SK-N-SH (cell line): ENCODE data around the gene DUS2. TPM values are rescaled to one million over a fixed set of nuclear protein-coding genes. Genes with fewer than 3 reads are reported as not detected.

ENCODE experiments used
- CTCF ChIA-PET: fragments of 300-600, 350-600 bp; formaldehyde crosslinking; extraction: SDS; loops from one replicate; lab custom pipeline; 2021; lab: Yijun Ruan, JAX
- POLR2A ChIA-PET: fragments of 350-600 bp; sonication (Branson Sonifier 250); formaldehyde crosslinking; extraction: SDS; loops from one replicate; lab custom pipeline; 2020; ENCODE audit warnings: antibody characterized with exemption, inconsistent platforms; lab: Yijun Ruan, JAX
- DNase-seq: peaks from one replicate; pipeline ENCODE4 v3.0.0; 2012
- H2AFZ ChIP-seq: fragments of 200-600 bp; sonication (generic); 2 replicates; pipeline ENCODE4 v1.8.1; 2016; ENCODE audit warnings: antibody characterized with exemption, mild to moderate bottlenecking, low read depth
- H3F3A ChIP-seq: fragments of 200-600 bp; sonication (generic); replicated peaks from 2 replicates; pipeline ENCODE3; 2016; ENCODE audit warnings: antibody characterized with exemption, mild to moderate bottlenecking; ENCODE audit not compliant: insufficient read depth
- H3K27ac ChIP-seq, 2 experiments: fragments of 200-500 bp in 1 of 2; fragments of 200-600 bp in 1 of 2; sonication (Bioruptor generic) in 1 of 2; sonication (generic), shearing (Covaris generic) in 1 of 2; 2 replicates each; pipeline versions ENCODE4 v1.5.1 to v1.6.1; 2014 to 2016; ENCODE audit warnings: low read depth in 2 of 2, inconsistent platforms in 1 of 2, low read length in 1 of 2, mild to moderate bottlenecking in 1 of 2, mixed read lengths in 1 of 2
- H3K27me3 ChIP-seq: fragments of 200-600 bp; sonication (generic), shearing (Covaris generic); 2 replicates; pipeline ENCODE4 v1.6.1; 2016; ENCODE audit warnings: mixed run types; ENCODE audit not compliant: insufficient read depth
- H3K36me3 ChIP-seq, 2 experiments: fragments of 200-500 bp in 1 of 2; fragments of 200-600 bp in 1 of 2; sonication (Bioruptor generic) in 1 of 2; sonication (generic) in 1 of 2; replicated peaks in 1 of 2; 2 replicates each; pipeline versions ENCODE3 to v1.5.1; 2014 to 2016; ENCODE audit warnings: low read length in 1 of 2, mild to moderate bottlenecking in 1 of 2; ENCODE audit not compliant: insufficient read depth in 2 of 2, control insufficient read depth in 1 of 2
- H3K4me1 ChIP-seq, 2 experiments: fragments of 200-500 bp in 1 of 2; fragments of 200-600 bp in 1 of 2; sonication (Bioruptor generic) in 1 of 2; sonication (generic), shearing (Covaris generic) in 1 of 2; 2 replicates each; pipeline versions ENCODE4 v1.5.1 to v1.6.1; 2014 to 2016; ENCODE audit warnings: low read depth in 1 of 2, low read length in 1 of 2, mixed run types in 1 of 2; ENCODE audit not compliant: insufficient read depth in 2 of 2, control insufficient read depth in 1 of 2
- H3K4me2 ChIP-seq: fragments of 200-600 bp; sonication (generic), shearing (Covaris generic); 2 replicates; pipeline ENCODE4 v1.6.1; 2017; ENCODE audit warnings: mixed run types
- H3K4me3 ChIP-seq, 2 experiments: fragments of 200-500 bp in 1 of 2; fragments of 200-600 bp in 1 of 2; sonication (Bioruptor generic) in 1 of 2; sonication (generic), shearing (Covaris generic) in 1 of 2; 2 replicates each; pipeline versions ENCODE4 v1.5.1 to v1.8.1; 2014 to 2016; ENCODE audit warnings: low read depth in 2 of 2, inconsistent platforms in 1 of 2, low read length in 1 of 2, mild to moderate bottlenecking in 1 of 2, mixed read lengths in 1 of 2, moderate library complexity in 1 of 2
- H3K79me2 ChIP-seq: fragments of 200-600 bp; sonication (generic); 2 replicates; pipeline ENCODE4 v1.8.1; 2017; ENCODE audit warnings: mild to moderate bottlenecking; ENCODE audit not compliant: insufficient read depth
- H3K9ac ChIP-seq: fragments of 200-600 bp; sonication (generic); 2 replicates; pipeline ENCODE4 v1.6.1; 2017; ENCODE audit warnings: mixed run types
- H3K9me2 ChIP-seq: fragments of 200-600 bp; sonication (generic); 2 replicates; pipeline ENCODE4 v1.6.1; 2017; ENCODE audit warnings: mixed run types
- H3K9me3 ChIP-seq: fragments of 200-600 bp; sonication (generic); 2 replicates; pipeline ENCODE4 v1.6.1; 2017; ENCODE audit warnings: mixed run types, mild to moderate bottlenecking, moderate library complexity
- H4K20me1 ChIP-seq: fragments of 200-600 bp; sonication (generic); 2 replicates; pipeline ENCODE4 v1.6.1; 2017; ENCODE audit warnings: mild to moderate bottlenecking, mixed run types; ENCODE audit not compliant: insufficient read depth
- ELF1 ChIP-seq: IDR thresholded peaks from 2 replicates; pipeline ENCODE4 v1.4.0; 2012
- FOXM1 ChIP-seq: IDR thresholded peaks from 2 replicates; pipeline ENCODE4 v1.4.0; 2012; ENCODE audit warnings: low read depth, mild to moderate bottlenecking
- JUND ChIP-seq: IDR thresholded peaks from 2 replicates; pipeline ENCODE4 v1.4.0; 2012
- MEF2A ChIP-seq: IDR thresholded peaks from 2 replicates; pipeline ENCODE4 v1.4.0; 2012; ENCODE audit warnings: low read depth, borderline replicate concordance
- MXI1 ChIP-seq: IDR thresholded peaks from 2 replicates; pipeline ENCODE4 v1.6.1; 2012; ENCODE audit warnings: mild to moderate bottlenecking, low read depth, low read length, improper control_type of control experiment
- NFIC ChIP-seq: IDR thresholded peaks from 2 replicates; pipeline ENCODE4 v1.4.0; 2012; ENCODE audit warnings: borderline replicate concordance
- NRF1 ChIP-seq: IDR thresholded peaks from 2 replicates; pipeline ENCODE4 v1.6.1; 2012; ENCODE audit warnings: low read depth, mild to moderate bottlenecking, low read length
- POLR2AphosphoS5 ChIP-seq: IDR thresholded peaks from 2 replicates; pipeline ENCODE4 v1.6.1; 2012; ENCODE audit warnings: low read depth, low read length
- RCOR1 ChIP-seq: fragments of 150-350 bp; IDR thresholded peaks from 2 replicates; pipeline ENCODE4 v1.6.1; 2017; ENCODE audit warnings: antibody characterized with exemption, low read length
- RXRA ChIP-seq: IDR thresholded peaks from 2 replicates; pipeline ENCODE4 v1.4.0; 2012; ENCODE audit warnings: low read depth, mild to moderate bottlenecking, borderline replicate concordance
- TAF1 ChIP-seq: IDR thresholded peaks from 2 replicates; pipeline ENCODE4 v1.6.1; 2012; ENCODE audit warnings: low read depth, mild to moderate bottlenecking, low read length, moderate library complexity, borderline replicate concordance
- TEAD4 ChIP-seq: IDR thresholded peaks from 2 replicates; pipeline ENCODE4 v1.4.0; 2012; ENCODE audit warnings: mild to moderate bottlenecking, borderline replicate concordance; ENCODE audit not compliant: insufficient read depth
- WGBS: methylation state at CpG from one replicate; pipeline ENCODE4 v1.1.6; 2017; ENCODE audit warnings: low lambda C conversion rate; 5-methylcytosine and 5-hydroxymethylcytosine counted together
- polyA plus RNA-seq, 3 experiments: library from polyadenylated mRNA; depleted of rRNA; stranded (reverse); fragments of >200 nt; gene quantifications; 2 replicates each; pipeline ENCODE4 v1.2.3, GENCODE V29; 2012
- TF ChIP-seq, protein P1 (sequence below): IDR thresholded peaks from 2 replicates; pipeline ENCODE4 v1.4.0; 2012; ENCODE audit warnings: low read depth, borderline replicate concordance
- TF ChIP-seq, protein P2 (sequence below): fragments of 200-600 bp; sonication (generic); IDR thresholded peaks from 2 replicates; pipeline ENCODE4 v1.6.1; 2017; ENCODE audit warnings: antibody characterized with exemption, mild to moderate bottlenecking, moderate library complexity
- TF ChIP-seq, protein P3 (sequence below): fragments of 150-350 bp; IDR thresholded peaks from 2 replicates; pipeline ENCODE4 v1.6.1; 2016; ENCODE audit warnings: mild to moderate bottlenecking, low read depth, low read length
- TF ChIP-seq, protein P4 (sequence below): IDR thresholded peaks from 2 replicates; pipeline ENCODE4 v1.6.1; 2012; ENCODE audit warnings: mild to moderate bottlenecking, low read depth, low read length, moderate library complexity

The DUS2 gene
- polyA plus RNA-seq, 1 of the 3 experiments (the other 2 are of a cell fraction), result 16.1 TPM

DNA sequence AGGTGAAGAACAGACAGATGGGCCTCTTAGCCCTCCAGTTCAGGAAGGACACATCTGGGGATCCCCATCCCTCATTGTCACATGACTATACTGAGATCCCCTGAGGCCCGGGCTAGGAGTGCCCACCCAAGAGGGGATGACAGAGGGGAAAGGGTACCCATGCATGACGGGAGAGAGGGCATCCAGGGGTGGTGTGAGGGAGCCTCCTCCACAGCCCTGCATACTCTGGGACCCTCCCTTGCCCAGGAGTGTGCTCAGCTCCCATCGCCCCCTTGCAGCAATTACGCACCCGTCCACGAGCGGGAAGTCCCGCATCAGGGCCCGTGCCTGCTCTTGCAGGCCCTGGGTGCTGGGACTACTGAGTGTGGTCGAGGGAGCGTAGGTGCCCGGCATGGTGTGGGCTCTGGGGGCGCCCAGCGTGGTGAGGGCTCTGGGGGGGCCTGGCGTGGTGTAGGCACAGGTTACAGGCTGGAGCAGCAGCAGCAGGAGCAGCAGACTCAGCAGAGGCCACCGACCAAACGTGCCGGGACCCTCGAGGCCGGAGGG, 30.4 kb upstream of the DUS2 start:
- Histone ChIP-seq H2AFZ (no peak overlapping the region), H3K27ac (no peak overlapping the region), H3K36me3 (no peaks in the 10 kb centered on the region), H3K9me2 (no peaks in the 10 kb centered on the region), H3K9ac (no peak overlapping the region), H3K27me3 (no peaks in the 10 kb centered on the region), H3K4me1 (peaks cover 0 to 7% of the 10 kb centered on the region in 2 experiments; a peak in 1 of 4 replicates), H4K20me1 (no peaks in the 10 kb centered on the region), H3K4me3 (peak overlapping the region in 1 of 2 experiments; percentile 56; a peak in 2 of 4 replicates), H3F3A (no peaks in the 10 kb centered on the region), H3K79me2 (no peaks in the 10 kb centered on the region), H3K9me3 (no peaks in the 10 kb centered on the region), H3K4me2 (peak overlapping the region; percentile 66; the same call in 1 of the 2 replicates)
- DNase-seq, result no peak
- WGBS, result 69% methylated on average over 15 of the region's 20 CpGs
- ChIA-PET CTCF (interaction anchor here (1.0 to 3.9 kb wide), 7 partner anchors 12 to 236 kb away, joined by 3 to 25 read pairs (median 4); no protein-coding TSS in a partner anchor), POLR2A (no interaction called here)
- TF ChIP-seq NRF1 (no peak), RCOR1 (no peak), MEF2A (no peak), ELF1 (no peak), JUND (no peak), RXRA (no peak), FOXM1 (no peak), MXI1 (no peak), TEAD4 (no peak), NFIC (no peak), TAF1 (no peak), POLR2AphosphoS5 (no peak)
- TF ChIP-seq, protein P1, sequence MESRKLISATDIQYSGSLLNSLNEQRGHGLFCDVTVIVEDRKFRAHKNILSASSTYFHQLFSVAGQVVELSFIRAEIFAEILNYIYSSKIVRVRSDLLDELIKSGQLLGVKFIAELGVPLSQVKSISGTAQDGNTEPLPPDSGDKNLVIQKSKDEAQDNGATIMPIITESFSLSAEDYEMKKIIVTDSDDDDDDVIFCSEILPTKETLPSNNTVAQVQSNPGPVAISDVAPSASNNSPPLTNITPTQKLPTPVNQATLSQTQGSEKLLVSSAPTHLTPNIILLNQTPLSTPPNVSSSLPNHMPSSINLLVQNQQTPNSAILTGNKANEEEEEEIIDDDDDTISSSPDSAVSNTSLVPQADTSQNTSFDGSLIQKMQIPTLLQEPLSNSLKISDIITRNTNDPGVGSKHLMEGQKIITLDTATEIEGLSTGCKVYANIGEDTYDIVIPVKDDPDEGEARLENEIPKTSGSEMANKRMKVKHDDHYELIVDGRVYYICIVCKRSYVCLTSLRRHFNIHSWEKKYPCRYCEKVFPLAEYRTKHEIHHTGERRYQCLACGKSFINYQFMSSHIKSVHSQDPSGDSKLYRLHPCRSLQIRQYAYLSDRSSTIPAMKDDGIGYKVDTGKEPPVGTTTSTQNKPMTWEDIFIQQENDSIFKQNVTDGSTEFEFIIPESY, result no peak
- TF ChIP-seq, protein P2, sequence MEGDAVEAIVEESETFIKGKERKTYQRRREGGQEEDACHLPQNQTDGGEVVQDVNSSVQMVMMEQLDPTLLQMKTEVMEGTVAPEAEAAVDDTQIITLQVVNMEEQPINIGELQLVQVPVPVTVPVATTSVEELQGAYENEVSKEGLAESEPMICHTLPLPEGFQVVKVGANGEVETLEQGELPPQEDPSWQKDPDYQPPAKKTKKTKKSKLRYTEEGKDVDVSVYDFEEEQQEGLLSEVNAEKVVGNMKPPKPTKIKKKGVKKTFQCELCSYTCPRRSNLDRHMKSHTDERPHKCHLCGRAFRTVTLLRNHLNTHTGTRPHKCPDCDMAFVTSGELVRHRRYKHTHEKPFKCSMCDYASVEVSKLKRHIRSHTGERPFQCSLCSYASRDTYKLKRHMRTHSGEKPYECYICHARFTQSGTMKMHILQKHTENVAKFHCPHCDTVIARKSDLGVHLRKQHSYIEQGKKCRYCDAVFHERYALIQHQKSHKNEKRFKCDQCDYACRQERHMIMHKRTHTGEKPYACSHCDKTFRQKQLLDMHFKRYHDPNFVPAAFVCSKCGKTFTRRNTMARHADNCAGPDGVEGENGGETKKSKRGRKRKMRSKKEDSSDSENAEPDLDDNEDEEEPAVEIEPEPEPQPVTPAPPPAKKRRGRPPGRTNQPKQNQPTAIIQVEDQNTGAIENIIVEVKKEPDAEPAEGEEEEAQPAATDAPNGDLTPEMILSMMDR, result no peak
- TF ChIP-seq, protein P3, sequence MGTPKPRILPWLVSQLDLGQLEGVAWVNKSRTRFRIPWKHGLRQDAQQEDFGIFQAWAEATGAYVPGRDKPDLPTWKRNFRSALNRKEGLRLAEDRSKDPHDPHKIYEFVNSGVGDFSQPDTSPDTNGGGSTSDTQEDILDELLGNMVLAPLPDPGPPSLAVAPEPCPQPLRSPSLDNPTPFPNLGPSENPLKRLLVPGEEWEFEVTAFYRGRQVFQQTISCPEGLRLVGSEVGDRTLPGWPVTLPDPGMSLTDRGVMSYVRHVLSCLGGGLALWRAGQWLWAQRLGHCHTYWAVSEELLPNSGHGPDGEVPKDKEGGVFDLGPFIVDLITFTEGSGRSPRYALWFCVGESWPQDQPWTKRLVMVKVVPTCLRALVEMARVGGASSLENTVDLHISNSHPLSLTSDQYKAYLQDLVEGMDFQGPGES, result no peak
- TF ChIP-seq, protein P4, sequence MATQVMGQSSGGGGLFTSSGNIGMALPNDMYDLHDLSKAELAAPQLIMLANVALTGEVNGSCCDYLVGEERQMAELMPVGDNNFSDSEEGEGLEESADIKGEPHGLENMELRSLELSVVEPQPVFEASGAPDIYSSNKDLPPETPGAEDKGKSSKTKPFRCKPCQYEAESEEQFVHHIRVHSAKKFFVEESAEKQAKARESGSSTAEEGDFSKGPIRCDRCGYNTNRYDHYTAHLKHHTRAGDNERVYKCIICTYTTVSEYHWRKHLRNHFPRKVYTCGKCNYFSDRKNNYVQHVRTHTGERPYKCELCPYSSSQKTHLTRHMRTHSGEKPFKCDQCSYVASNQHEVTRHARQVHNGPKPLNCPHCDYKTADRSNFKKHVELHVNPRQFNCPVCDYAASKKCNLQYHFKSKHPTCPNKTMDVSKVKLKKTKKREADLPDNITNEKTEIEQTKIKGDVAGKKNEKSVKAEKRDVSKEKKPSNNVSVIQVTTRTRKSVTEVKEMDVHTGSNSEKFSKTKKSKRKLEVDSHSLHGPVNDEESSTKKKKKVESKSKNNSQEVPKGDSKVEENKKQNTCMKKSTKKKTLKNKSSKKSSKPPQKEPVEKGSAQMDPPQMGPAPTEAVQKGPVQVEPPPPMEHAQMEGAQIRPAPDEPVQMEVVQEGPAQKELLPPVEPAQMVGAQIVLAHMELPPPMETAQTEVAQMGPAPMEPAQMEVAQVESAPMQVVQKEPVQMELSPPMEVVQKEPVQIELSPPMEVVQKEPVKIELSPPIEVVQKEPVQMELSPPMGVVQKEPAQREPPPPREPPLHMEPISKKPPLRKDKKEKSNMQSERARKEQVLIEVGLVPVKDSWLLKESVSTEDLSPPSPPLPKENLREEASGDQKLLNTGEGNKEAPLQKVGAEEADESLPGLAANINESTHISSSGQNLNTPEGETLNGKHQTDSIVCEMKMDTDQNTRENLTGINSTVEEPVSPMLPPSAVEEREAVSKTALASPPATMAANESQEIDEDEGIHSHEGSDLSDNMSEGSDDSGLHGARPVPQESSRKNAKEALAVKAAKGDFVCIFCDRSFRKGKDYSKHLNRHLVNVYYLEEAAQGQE, result no peak
